ENCODE results near the gene SHROOM4. TPM values are rescaled to one million over a fixed set of nuclear protein-coding genes. Genes with fewer than 3 reads are reported as not detected.

SHROOM4 gene
- total and polyA plus RNA-seq, 3 donors from 2014 or later: 1.9 to 6.5 (median 4.6) TPM

GRCh38 chrX:50762578-50762977 lies 51.4 kb downstream of the SHROOM4 start:
- Histone ChIP-seq H3K4me3 (no peak overlapping the region), H3K27ac (no peak overlapping the region), H3K27me3 (no peaks in the 10 kb centered on the region), H3K36me3 (ENCODE audit: low read depth, missing control alignments) (no peaks in the 10 kb centered on the region), H3K4me1 (no peaks in the 10 kb centered on the region), H3K9me3 (no peaks in the 10 kb centered on the region)
- WGBS, 2 donors: 75 to 76% methylated on average over 2 of the region's 2 CpGs
- TF ChIP-seq, protein P1, sequence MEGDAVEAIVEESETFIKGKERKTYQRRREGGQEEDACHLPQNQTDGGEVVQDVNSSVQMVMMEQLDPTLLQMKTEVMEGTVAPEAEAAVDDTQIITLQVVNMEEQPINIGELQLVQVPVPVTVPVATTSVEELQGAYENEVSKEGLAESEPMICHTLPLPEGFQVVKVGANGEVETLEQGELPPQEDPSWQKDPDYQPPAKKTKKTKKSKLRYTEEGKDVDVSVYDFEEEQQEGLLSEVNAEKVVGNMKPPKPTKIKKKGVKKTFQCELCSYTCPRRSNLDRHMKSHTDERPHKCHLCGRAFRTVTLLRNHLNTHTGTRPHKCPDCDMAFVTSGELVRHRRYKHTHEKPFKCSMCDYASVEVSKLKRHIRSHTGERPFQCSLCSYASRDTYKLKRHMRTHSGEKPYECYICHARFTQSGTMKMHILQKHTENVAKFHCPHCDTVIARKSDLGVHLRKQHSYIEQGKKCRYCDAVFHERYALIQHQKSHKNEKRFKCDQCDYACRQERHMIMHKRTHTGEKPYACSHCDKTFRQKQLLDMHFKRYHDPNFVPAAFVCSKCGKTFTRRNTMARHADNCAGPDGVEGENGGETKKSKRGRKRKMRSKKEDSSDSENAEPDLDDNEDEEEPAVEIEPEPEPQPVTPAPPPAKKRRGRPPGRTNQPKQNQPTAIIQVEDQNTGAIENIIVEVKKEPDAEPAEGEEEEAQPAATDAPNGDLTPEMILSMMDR (IDR thresholded peaks at IDR 0.05): no peak
- DNase-seq: no peak
- intact Hi-C loops (cut with DNase I; ENCODE audit: low total_unique reads): no loop called here

DNA sequence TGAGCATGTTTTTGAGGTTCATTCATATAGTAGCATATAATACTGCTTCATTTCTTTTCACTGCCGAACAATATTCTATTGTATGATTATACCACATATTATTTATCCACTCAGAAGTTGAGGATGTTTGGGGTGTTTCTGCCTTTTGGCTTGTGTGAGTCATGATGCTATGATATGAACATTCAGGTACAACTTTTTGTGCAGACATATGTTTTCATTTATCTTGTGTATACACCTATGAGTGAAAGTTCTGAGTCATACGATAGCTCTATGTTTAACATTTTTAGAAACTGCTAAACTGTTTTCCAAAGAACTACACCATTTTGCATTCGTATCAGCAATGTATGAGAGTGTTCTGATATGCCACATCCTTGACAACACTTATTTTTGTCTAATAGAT lies 57.7 kb downstream of the SHROOM4 start:
- no peak overlapping the region for H3K27ac ChIP-seq
- H3K4me1 ChIP-seq: no peaks in the 10 kb centered on the region
- H3K36me3 ChIP-seq (ENCODE audit: low read depth, missing control alignments): no peaks in the 10 kb centered on the region
- no peaks in the 10 kb centered on the region for H3K27me3 ChIP-seq
- 95 to 100% methylated on average over 3 of the region's 3 CpGs for WGBS, 2 donors
- H3K4me3 ChIP-seq: no peak overlapping the region
- H3K9me3 ChIP-seq: no peaks in the 10 kb centered on the region
- intact Hi-C loops (cut with DNase I; ENCODE audit: low total_unique reads): no loop called here
- TF ChIP-seq, protein P1 (IDR thresholded peaks at IDR 0.05): no peak
- no peak for TF ChIP-seq POLR2A (IDR thresholded peaks at IDR 0.05)
- DNase-seq: no peak

GRCh38 chrX:50751091-50751490 lies 62.9 kb downstream of the SHROOM4 start:
- no peaks in the 10 kb centered on the region for H3K27me3 ChIP-seq
- intact Hi-C loops (cut with DNase I; ENCODE audit: low total_unique reads): no loop called here
- no peaks in the 10 kb centered on the region for H3K36me3 ChIP-seq (ENCODE audit: low read depth, missing control alignments)
- no peak overlapping the region for H3K27ac ChIP-seq
- H3K4me3 ChIP-seq: no peak overlapping the region
- DNase-seq: no peak
- no peaks in the 10 kb centered on the region for H3K9me3 ChIP-seq
- no peaks in the 10 kb centered on the region for H3K4me1 ChIP-seq
- WGBS, 2 donors: 83 to 89% methylated on average over 2 of the region's 2 CpGs
- TF ChIP-seq, protein P1 (IDR thresholded peaks at IDR 0.05): no peak
- no peak for TF ChIP-seq POLR2A (IDR thresholded peaks at IDR 0.05)

DNA sequence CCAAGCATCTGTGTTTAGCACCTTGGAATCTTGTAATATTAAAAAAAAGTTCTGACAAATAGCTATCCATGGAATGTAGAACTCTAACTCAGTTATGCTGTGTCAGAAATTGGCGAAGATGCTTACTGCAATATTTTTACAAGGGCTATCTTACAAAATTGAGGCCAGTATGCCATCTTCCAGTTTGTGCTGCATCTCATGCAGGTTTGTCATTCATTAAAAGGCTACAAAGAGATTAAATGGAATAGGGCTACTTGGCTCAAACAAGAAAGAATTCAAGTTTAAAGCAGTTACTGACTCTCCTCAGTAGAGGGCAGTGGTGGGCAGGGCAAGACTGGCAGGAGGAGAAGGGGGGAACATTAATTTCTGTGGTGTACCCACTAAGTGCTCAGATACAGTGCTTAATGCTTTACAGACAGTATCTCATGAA lies 66.5 kb downstream of the SHROOM4 start:
- no peaks in the 10 kb centered on the region for H3K9me3 ChIP-seq
- WGBS, 2 donors: 88 to 89% methylated on average over 1 of the region's 1 CpG
- no peak for TF ChIP-seq POLR2A (IDR thresholded peaks at IDR 0.05)
- TF ChIP-seq, protein P1 (IDR thresholded peaks at IDR 0.05): peak in 2 of 3 experiments; percentile 28 to 38
- H3K27ac ChIP-seq: no peak overlapping the region
- H3K4me1 ChIP-seq: no peaks in the 10 kb centered on the region
- no peak overlapping the region for H3K4me3 ChIP-seq
- no peaks in the 10 kb centered on the region for H3K36me3 ChIP-seq (ENCODE audit: low read depth, missing control alignments)
- intact Hi-C loops (cut with DNase I; ENCODE audit: low total_unique reads): no loop called here
- no peak for DNase-seq
- H3K27me3 ChIP-seq: no peaks in the 10 kb centered on the region

- intact Hi-C loops (cut with DNase I; ENCODE audit: low total_unique reads): no loop called here
- TF ChIP-seq POLR2A (IDR thresholded peaks at IDR 0.05): no peak
- TF ChIP-seq, protein P1 (IDR thresholded peaks at IDR 0.05): no peak
- no peak overlapping the region for H3K27ac ChIP-seq
These were observed 77.3 kb downstream of the SHROOM4 start for GRCh38 chrX:50736656-50737055.

More at GRCh38 chrX:50736656-50737055, 77.3 kb downstream of the SHROOM4 start:
- H3K4me1 ChIP-seq: no peaks in the 10 kb centered on the region
- H3K9me3 ChIP-seq: no peaks in the 10 kb centered on the region
- H3K36me3 ChIP-seq (ENCODE audit: low read depth, missing control alignments): no peaks in the 10 kb centered on the region
- no peak for DNase-seq
- no peaks in the 10 kb centered on the region for H3K27me3 ChIP-seq
- WGBS, 2 donors: 91 to 96% methylated on average over 2 of the region's 2 CpGs
- H3K4me3 ChIP-seq: no peak overlapping the region
